Muscle layer of duodenum (tissue), 2 donors: ENCODE measurements around the gene CALHM3.

Experiments
- H3K27ac ChIP-seq: one replicate; pipeline ENCODE4 v1.7.0; 2013; ENCODE audit warnings: mild to moderate bottlenecking, low read length
- H3K27me3 ChIP-seq: one replicate; pipeline ENCODE4 v1.7.0; 2013; ENCODE audit warnings: low read depth, mild to moderate bottlenecking, control low read depth, low read length
- H3K36me3 ChIP-seq, 2 donors: one replicate each; pipeline ENCODE4 v1.7.0; 2013; ENCODE audit warnings: low read length in 2 of 2, control low read depth in 1 of 2, mild to moderate bottlenecking in 1 of 2; ENCODE audit not compliant: insufficient read depth in 2 of 2, control insufficient read depth in 1 of 2
- H3K4me1 ChIP-seq, 2 donors: one replicate each; pipeline ENCODE4 v1.7.0; 2013; ENCODE audit warnings: low read length in 2 of 2, mild to moderate bottlenecking in 2 of 2, control low read depth in 1 of 2, moderate library complexity in 1 of 2; ENCODE audit not compliant: insufficient read depth in 2 of 2, control insufficient read depth in 1 of 2
- H3K4me3 ChIP-seq, 2 donors: one replicate each; pipeline ENCODE4 v1.7.0; 2013; ENCODE audit warnings: low read length in 2 of 2, low read depth in 1 of 2, mild to moderate bottlenecking in 1 of 2
- H3K9me3 ChIP-seq, 2 donors: one replicate each; pipeline ENCODE4 v1.7.0; 2013; ENCODE audit warnings: low read length in 2 of 2, control low read depth in 1 of 2, mild to moderate bottlenecking in 1 of 2; ENCODE audit not compliant: control insufficient read depth in 1 of 2
- donor health status: healthy.

The CALHM3 gene

GRCh38 chr10:103444478-103444877 is 34.6 kb downstream of the CALHM3 start:
- Histone ChIP-seq H3K27me3 (no peaks in the 10 kb centered on the region), H3K9me3 (no peaks in the 10 kb centered on the region), H3K4me1 (peaks cover 0 to 18% of the 10 kb centered on the region in 2 donors), H3K4me3 (no peak overlapping the region), H3K36me3 (peaks cover 44 to 83% of the 10 kb centered on the region in 2 donors), H3K27ac (no peak overlapping the region)

- H3K27me3 ChIP-seq = no peaks in the 10 kb centered on the region
- H3K36me3 ChIP-seq = peaks cover 47 to 85% of the 10 kb centered on the region in 2 donors
- peaks cover 0 to 9% of the 10 kb centered on the region in 2 donors for H3K4me1 ChIP-seq
- H3K4me3 ChIP-seq = no peak overlapping the region
- no peaks in the 10 kb centered on the region for H3K9me3 ChIP-seq
- no peak overlapping the region for H3K27ac ChIP-seq
Measured at GRCh38 chr10:103443475-103444185, 35.4 kb downstream of the CALHM3 start.

GRCh38 chr10:103442031-103442461 is 37.0 kb downstream of the CALHM3 start:
- H3K36me3 ChIP-seq = peaks cover 50 to 84% of the 10 kb centered on the region in 2 donors
- H3K9me3 ChIP-seq = no peaks in the 10 kb centered on the region
- H3K27me3 ChIP-seq = no peaks in the 10 kb centered on the region
- no peak overlapping the region for H3K27ac ChIP-seq
- H3K4me1 ChIP-seq = peaks cover 0 to 8% of the 10 kb centered on the region in 2 donors
- H3K4me3 ChIP-seq = no peak overlapping the region

- Histone ChIP-seq H3K4me3 (no peak overlapping the region), H3K27ac (no peak overlapping the region), H3K27me3 (no peaks in the 10 kb centered on the region), H3K36me3 (peaks cover 53 to 81% of the 10 kb centered on the region in 2 donors), H3K9me3 (no peaks in the 10 kb centered on the region), H3K4me1 (peaks cover 0 to 8% of the 10 kb centered on the region in 2 donors)
Measured at GRCh38 chr10:103441611-103442010, 37.4 kb downstream of the CALHM3 start.

- peaks cover 57 to 80% of the 10 kb centered on the region in 2 donors for H3K36me3 ChIP-seq
- no peak overlapping the region for H3K4me3 ChIP-seq
- no peaks in the 10 kb centered on the region for H3K9me3 ChIP-seq
- peaks cover 0 to 8% of the 10 kb centered on the region in 2 donors for H3K4me1 ChIP-seq
- H3K27ac ChIP-seq = no peak overlapping the region
- no peaks in the 10 kb centered on the region for H3K27me3 ChIP-seq
Measured at GRCh38 chr10:103441206-103441605, 37.8 kb downstream of the CALHM3 start.

GRCh38 chr10:103440416-103440815 is 38.6 kb downstream of the CALHM3 start:
- Histone ChIP-seq H3K36me3 (peaks cover 53 to 77% of the 10 kb centered on the region in 2 donors), H3K27me3 (no peaks in the 10 kb centered on the region), H3K9me3 (no peaks in the 10 kb centered on the region), H3K4me3 (no peak overlapping the region), H3K27ac (no peak overlapping the region), H3K4me1 (peaks cover 0 to 3% of the 10 kb centered on the region in 2 donors)

GRCh38 chr10:103439776-103440175 is 39.3 kb downstream of the CALHM3 start:
- no peak overlapping the region for H3K4me3 ChIP-seq
- no peak overlapping the region for H3K27ac ChIP-seq
- H3K36me3 ChIP-seq = peaks cover 47 to 73% of the 10 kb centered on the region in 2 donors
- H3K4me1 ChIP-seq = no peaks in the 10 kb centered on the region
- no peaks in the 10 kb centered on the region for H3K27me3 ChIP-seq
- no peaks in the 10 kb centered on the region for H3K9me3 ChIP-seq

GRCh38 chr10:103433858-103434257 is 45.2 kb downstream of the CALHM3 start:
- Histone ChIP-seq H3K36me3 (peaks cover 44 to 47% of the 10 kb centered on the region in 2 donors), H3K4me1 (peaks cover 0 to 3% of the 10 kb centered on the region in 2 donors), H3K4me3 (no peak overlapping the region), H3K9me3 (no peaks in the 10 kb centered on the region), H3K27ac (no peak overlapping the region), H3K27me3 (no peaks in the 10 kb centered on the region)

- H3K9me3 ChIP-seq = no peaks in the 10 kb centered on the region
- no peak overlapping the region for H3K4me3 ChIP-seq
- H3K4me1 ChIP-seq = peaks cover 0 to 3% of the 10 kb centered on the region in 2 donors
- H3K27ac ChIP-seq = no peak overlapping the region
- H3K36me3 ChIP-seq = peaks cover 37 to 47% of the 10 kb centered on the region in 2 donors
- H3K27me3 ChIP-seq = no peaks in the 10 kb centered on the region
Measured at GRCh38 chr10:103431902-103432301, 47.1 kb downstream of the CALHM3 start.

GRCh38 chr10:103429647-103430046 is 49.4 kb downstream of the CALHM3 start:
- Histone ChIP-seq H3K27ac (no peak overlapping the region), H3K4me1 (peaks cover 0 to 3% of the 10 kb centered on the region in 2 donors), H3K27me3 (no peaks in the 10 kb centered on the region), H3K36me3 (peaks cover 37 to 47% of the 10 kb centered on the region in 2 donors), H3K4me3 (no peak overlapping the region), H3K9me3 (no peaks in the 10 kb centered on the region)

GRCh38 chr10:103428989-103429643 is 49.9 kb downstream of the CALHM3 start:
- peaks cover 37 to 47% of the 10 kb centered on the region in 2 donors for H3K36me3 ChIP-seq
- no peak overlapping the region for H3K27ac ChIP-seq
- no peaks in the 10 kb centered on the region for H3K9me3 ChIP-seq
- peaks cover 0 to 3% of the 10 kb centered on the region in 2 donors for H3K4me1 ChIP-seq
- no peak overlapping the region for H3K4me3 ChIP-seq
- no peaks in the 10 kb centered on the region for H3K27me3 ChIP-seq
